Nephron (organoid): Measurements from ENCODE around the gene SPTBN1.

Source experiments
- H3K27ac Mint-ChIP-seq, 3 experiments: 2 replicates each; pipeline ENCODE4 v1.8.0; 2020; ENCODE audit warnings: mixed read lengths in 3 of 3, mild to moderate bottlenecking in 2 of 3, moderate library complexity in 1 of 3
- H3K27me3 Mint-ChIP-seq: 2 replicates; pipeline ENCODE4 v1.8.0; 2021; ENCODE audit warnings: low read depth, mild to moderate bottlenecking, moderate library complexity, mixed read lengths
- H3K36me3 Mint-ChIP-seq: 2 replicates; pipeline ENCODE4 v1.8.0; 2020; ENCODE audit warnings: low read depth, mixed read lengths
- H3K4me1 Mint-ChIP-seq: 2 replicates; pipeline ENCODE4 v1.8.0; 2020; ENCODE audit warnings: mixed read lengths
- H3K4me3 Mint-ChIP-seq, 3 experiments: 2 replicates each; pipeline ENCODE4 v1.8.0; 2020; ENCODE audit warnings: mild to moderate bottlenecking in 3 of 3, mixed read lengths in 3 of 3, moderate library complexity in 2 of 3
- H3K9me3 Mint-ChIP-seq: 2 replicates; pipeline ENCODE4 v1.8.0; 2020; ENCODE audit warnings: mixed read lengths
- TF ChIP-seq, protein P1 (sequence below), 3 experiments: fragments of 200-600 bp; sonication (generic); IDR thresholded peaks; one replicate each; pipeline ENCODE4 v1.5.0; 2021; ENCODE audit warnings: antibody characterized with exemption in 3 of 3; ENCODE audit not compliant: unreplicated experiment in 3 of 3

SPTBN1 gene

DNA sequence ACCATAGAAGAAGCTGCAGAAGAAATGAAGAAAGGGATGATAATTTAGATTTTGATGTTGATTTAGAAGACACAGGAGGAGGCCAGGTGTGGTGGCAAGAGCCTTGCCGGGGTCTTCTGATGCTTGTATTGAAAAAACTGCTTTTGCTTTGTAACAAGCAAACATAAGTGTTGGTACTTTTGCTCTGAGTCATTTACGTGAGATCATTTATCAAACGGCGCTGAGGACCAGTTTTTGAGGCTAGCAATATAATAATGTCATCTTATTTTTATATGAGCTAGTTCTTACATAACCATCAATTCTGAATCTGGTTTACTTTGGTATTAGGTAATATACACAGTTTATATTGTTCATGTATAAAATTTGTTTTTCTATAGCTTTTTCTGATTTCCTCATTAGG is 30.6 kb downstream of the SPTBN1 start:
- peaks cover 8% of the 10 kb centered on the region for H3K9me3 Mint-ChIP-seq
- H3K27ac Mint-ChIP-seq = no peak overlapping the region
- TF ChIP-seq, protein P1, sequence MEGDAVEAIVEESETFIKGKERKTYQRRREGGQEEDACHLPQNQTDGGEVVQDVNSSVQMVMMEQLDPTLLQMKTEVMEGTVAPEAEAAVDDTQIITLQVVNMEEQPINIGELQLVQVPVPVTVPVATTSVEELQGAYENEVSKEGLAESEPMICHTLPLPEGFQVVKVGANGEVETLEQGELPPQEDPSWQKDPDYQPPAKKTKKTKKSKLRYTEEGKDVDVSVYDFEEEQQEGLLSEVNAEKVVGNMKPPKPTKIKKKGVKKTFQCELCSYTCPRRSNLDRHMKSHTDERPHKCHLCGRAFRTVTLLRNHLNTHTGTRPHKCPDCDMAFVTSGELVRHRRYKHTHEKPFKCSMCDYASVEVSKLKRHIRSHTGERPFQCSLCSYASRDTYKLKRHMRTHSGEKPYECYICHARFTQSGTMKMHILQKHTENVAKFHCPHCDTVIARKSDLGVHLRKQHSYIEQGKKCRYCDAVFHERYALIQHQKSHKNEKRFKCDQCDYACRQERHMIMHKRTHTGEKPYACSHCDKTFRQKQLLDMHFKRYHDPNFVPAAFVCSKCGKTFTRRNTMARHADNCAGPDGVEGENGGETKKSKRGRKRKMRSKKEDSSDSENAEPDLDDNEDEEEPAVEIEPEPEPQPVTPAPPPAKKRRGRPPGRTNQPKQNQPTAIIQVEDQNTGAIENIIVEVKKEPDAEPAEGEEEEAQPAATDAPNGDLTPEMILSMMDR (IDR thresholded peaks at IDR 0.05; ENCODE audit: unreplicated experiment in 3 of 3) = no peak
- H3K4me3 Mint-ChIP-seq = no peak overlapping the region
- peaks cover 3% of the 10 kb centered on the region for H3K27me3 Mint-ChIP-seq
- peaks cover 29% of the 10 kb centered on the region for H3K36me3 Mint-ChIP-seq
- peaks cover 57% of the 10 kb centered on the region for H3K4me1 Mint-ChIP-seq

DNA sequence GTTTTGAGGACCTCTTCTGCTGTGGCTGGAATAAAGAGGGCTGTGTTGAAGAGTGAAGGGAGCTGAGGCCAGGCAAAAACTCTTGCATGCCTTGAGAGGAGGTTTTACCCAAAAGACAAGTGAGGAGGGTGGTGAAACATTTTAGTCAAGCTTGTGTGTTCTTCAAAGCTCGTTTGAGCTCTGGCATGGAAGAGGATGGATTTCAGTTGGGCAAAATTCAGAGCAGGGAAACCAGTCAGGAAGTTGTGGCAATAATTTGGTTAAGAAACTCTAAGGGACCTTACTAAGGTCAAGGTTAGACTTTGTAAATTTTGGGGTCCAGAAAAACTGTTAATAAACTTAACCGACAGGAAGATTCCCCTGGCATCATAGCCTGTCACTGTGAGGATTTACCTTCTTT is 34.7 kb downstream of the SPTBN1 start:
- Mint-ChIP-seq H3K4me3 (no peak overlapping the region), H3K4me1 (peaks cover 36% of the 10 kb centered on the region), H3K27ac (peak overlapping the region in 2 of 3 experiments; percentile 51 to 78), H3K9me3 (no peaks in the 10 kb centered on the region), H3K27me3 (peaks cover 3% of the 10 kb centered on the region), H3K36me3 (peaks cover 11% of the 10 kb centered on the region)
- TF ChIP-seq, protein P1 (IDR thresholded peaks at IDR 0.05; ENCODE audit: unreplicated experiment in 3 of 3) = no peak

DNA sequence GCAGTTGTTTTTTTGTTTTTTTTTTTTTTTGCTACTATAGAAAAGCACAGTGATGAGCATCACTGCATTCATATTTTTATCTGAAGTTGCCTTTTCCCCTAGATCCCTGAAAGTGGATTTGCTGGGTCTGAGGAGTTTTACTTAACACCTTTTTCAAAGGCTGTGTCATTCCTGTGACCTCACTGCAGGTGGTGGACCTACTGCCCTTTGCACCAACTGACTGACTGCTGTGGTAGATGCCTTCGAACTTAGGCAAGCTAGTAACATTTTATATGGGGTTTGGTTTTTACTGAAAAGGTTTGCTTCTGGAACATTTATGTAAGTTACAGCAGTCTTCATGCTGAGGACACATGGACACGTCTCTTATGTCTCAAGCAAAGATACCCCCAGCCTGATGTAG is 36.2 kb downstream of the SPTBN1 start:
- no peaks in the 10 kb centered on the region for H3K9me3 Mint-ChIP-seq
- peak overlapping the region in 1 of 3 experiments; percentile 47 for H3K27ac Mint-ChIP-seq
- no peak overlapping the region for H3K4me3 Mint-ChIP-seq
- peaks cover 39% of the 10 kb centered on the region for H3K4me1 Mint-ChIP-seq
- H3K36me3 Mint-ChIP-seq = peaks cover 4% of the 10 kb centered on the region
- TF ChIP-seq, protein P1 (IDR thresholded peaks at IDR 0.05; ENCODE audit: unreplicated experiment in 3 of 3) = no peak
- H3K27me3 Mint-ChIP-seq = peaks cover 3% of the 10 kb centered on the region

DNA sequence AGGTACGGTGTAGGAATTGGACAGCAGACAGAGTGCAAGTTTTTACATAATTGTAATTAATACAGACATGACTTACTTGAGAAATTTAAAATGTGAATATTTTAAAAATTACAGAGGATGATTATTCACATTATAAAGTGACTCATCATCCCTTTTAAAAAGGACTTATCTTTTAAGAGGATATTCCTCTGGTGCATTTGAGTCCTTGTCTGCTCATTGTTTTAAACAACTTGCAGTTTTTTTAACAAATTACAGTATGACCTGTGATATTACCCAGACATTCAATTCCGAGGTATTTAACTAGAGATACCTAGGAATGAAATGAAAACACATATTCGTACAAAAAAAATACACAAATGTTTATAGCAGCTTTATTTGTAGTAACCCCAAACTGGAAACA is 38.0 kb downstream of the SPTBN1 start:
- Mint-ChIP-seq H3K4me1 (peaks cover 48% of the 10 kb centered on the region), H3K9me3 (no peaks in the 10 kb centered on the region), H3K27ac (no peak overlapping the region), H3K27me3 (peaks cover 3% of the 10 kb centered on the region), H3K36me3 (no peaks in the 10 kb centered on the region), H3K4me3 (no peak overlapping the region)
- TF ChIP-seq, protein P1 (IDR thresholded peaks at IDR 0.05; ENCODE audit: unreplicated experiment in 3 of 3) = no peak

- TF ChIP-seq, protein P1 (IDR thresholded peaks at IDR 0.05; ENCODE audit: unreplicated experiment in 3 of 3) = no peak
- H3K4me3 Mint-ChIP-seq = no peak overlapping the region
- H3K27me3 Mint-ChIP-seq = no peaks in the 10 kb centered on the region
- H3K9me3 Mint-ChIP-seq = no peaks in the 10 kb centered on the region
- H3K4me1 Mint-ChIP-seq = peaks cover 68% of the 10 kb centered on the region
- H3K27ac Mint-ChIP-seq = peak overlapping the region in 2 of 3 experiments; percentile 15 to 50
- H3K36me3 Mint-ChIP-seq = no peaks in the 10 kb centered on the region
These were observed 40.8 kb downstream of the SPTBN1 start for GRCh38 chr2:54496920-54497319.
